HepG2 (cell line): Measurements from ENCODE around the gene RAMP1.

Source experiments
- IRF2 ChIP-seq: IDR thresholded peaks from 2 replicates; pipeline ENCODE4 v1.6.1; 2018; ENCODE audit warnings: missing genetic modification reagents, missing compliant biosample characterization
- MYC ChIP-seq: sonication (generic); formaldehyde crosslinking; IDR thresholded peaks from 2 replicates; pipeline ENCODE4 v1.9.0; 2021; ENCODE audit warnings: missing genetic modification reagents, borderline replicate concordance
- SMC3 ChIP-seq: IDR thresholded peaks from 2 replicates; pipeline ENCODE4 v1.6.1; 2011; ENCODE audit warnings: low read length, improper control_type of control experiment
- ZFP36 ChIP-seq: fragments of 150-350 bp; IDR thresholded peaks from 2 replicates; pipeline ENCODE4 v1.6.1; 2018; ENCODE audit warnings: borderline replicate concordance, low read length, low read depth; ENCODE audit not compliant: partially characterized antibody
- ZNF224 ChIP-seq: sonication (generic); formaldehyde crosslinking; IDR thresholded peaks from 2 replicates; pipeline ENCODE4 v1.5.0; 2020; ENCODE audit warnings: mild to moderate bottlenecking, missing genetic modification reagents
- ZNF724P ChIP-seq: sonication (generic); formaldehyde crosslinking; IDR thresholded peaks from 2 replicates; pipeline ENCODE4 v1.8.0; 2022; ENCODE audit warnings: missing genetic modification reagents, borderline replicate concordance
- TF ChIP-seq, protein P1 (sequence below): sonication (generic); formaldehyde crosslinking; IDR thresholded peaks from 2 replicates; pipeline ENCODE4 v1.4.0; 2020; ENCODE audit warnings: missing genetic modification reagents
- TF ChIP-seq, protein P2 (sequence below): sonication (generic); formaldehyde crosslinking; IDR thresholded peaks from 2 replicates; pipeline ENCODE4 v1.4.0; 2020; ENCODE audit warnings: missing genetic modification reagents

DNA sequence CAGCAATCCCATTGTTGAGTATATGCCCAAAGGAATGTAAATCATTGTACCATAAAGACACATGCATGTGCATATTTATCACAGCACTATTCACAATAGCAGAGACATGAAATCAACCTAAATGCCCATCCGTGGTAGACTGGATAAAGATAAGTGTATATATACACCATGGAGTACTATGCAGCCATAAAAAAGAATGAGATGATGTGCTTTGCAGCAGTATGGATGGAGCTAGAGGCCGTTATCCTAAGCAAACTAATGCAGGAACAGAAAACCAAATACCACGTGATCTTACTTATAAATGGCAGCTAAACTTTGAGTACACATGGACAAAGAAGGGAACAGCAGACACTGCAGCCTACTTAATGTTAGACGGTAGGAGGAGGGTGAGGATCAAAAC is 18.4 kb upstream of the RAMP1 start:
- TF ChIP-seq ZNF724P (CRISPR knock-in tag) (no peak), ZFP36 (no peak), IRF2 (CRISPR knock-in tag) (no peak), MYC (CRISPR knock-in tag) (no peak), SMC3 (no peak), ZNF224 (CRISPR knock-in tag) (no peak)
- TF ChIP-seq, protein P1, sequence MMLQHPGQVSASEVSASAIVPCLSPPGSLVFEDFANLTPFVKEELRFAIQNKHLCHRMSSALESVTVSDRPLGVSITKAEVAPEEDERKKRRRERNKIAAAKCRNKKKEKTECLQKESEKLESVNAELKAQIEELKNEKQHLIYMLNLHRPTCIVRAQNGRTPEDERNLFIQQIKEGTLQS (CRISPR knock-in tag): no peak
- TF ChIP-seq, protein P2, sequence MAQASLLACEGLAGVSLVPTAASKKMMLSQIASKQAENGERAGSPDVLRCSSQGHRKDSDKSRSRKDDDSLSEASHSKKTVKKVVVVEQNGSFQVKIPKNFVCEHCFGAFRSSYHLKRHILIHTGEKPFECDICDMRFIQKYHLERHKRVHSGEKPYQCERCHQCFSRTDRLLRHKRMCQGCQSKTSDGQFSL (CRISPR knock-in tag): no peak
